GM12892 (cell line): ENCODE data around the gene C1QTNF12.

ENCODE experiments used
- POLR2A ChIP-seq: IDR thresholded peaks from 2 replicates; pipeline ENCODE4 v1.6.1; 2011; ENCODE audit warnings: low read depth, low read length, control low read depth
- POLR2AphosphoS5 ChIP-seq: IDR thresholded peaks from 2 replicates; pipeline ENCODE4 v1.6.1; 2011; ENCODE audit warnings: low read depth, low read length, control low read depth
- TAF1 ChIP-seq: IDR thresholded peaks from 2 replicates; pipeline ENCODE4 v1.6.1; 2011; ENCODE audit warnings: low read depth, mild to moderate bottlenecking, control low read depth, low read length, borderline replicate concordance

GRCh38 chr1:1253314-1253713 is 6.8 kb upstream of the C1QTNF12 start:
- TF ChIP-seq POLR2A, result no peak
- TF ChIP-seq POLR2AphosphoS5, result no peak
- TF ChIP-seq TAF1, result no peak
